ENCODE data around the gene RGS11.

GRCh38 chr16:245105-245504, 30.6 kb downstream of the RGS11 start:
- TF ChIP-seq CTCF (IDR thresholded peaks at IDR 0.05), result no peak
- no peak for TF ChIP-seq POLR2A (IDR thresholded peaks at IDR 0.05)

Measured in esophagus squamous epithelium (tissue), 4 donors.